ENCODE data around the gene DGLUCY.
"Not testable (repeated sequence)": the region's sequence is repeated elsewhere in the genome, so short reads cannot be mapped to it uniquely, and the experiment has no call there.

GRCh38 chr14:91087470-91087869 is 26.4 kb upstream of the DGLUCY start:
- TF ChIP-seq CTCF (conservative IDR thresholded peaks at IDR 0.05; ENCODE audit: low read depth, low read length); EZH2 (IDR thresholded peaks at IDR 0.05; ENCODE audit: borderline replicate concordance, low read depth, low read length, poor library complexity, severe bottlenecking): not testable (repeated sequence)
